Activated CD8-positive, alpha-beta T cell treated with anti-CD3 and anti-CD28 coated beads, Interleukin-2, amount 10 ng/mL, durations not matched to agents 7 days and 5 days (primary cell): ENCODE data around the gene NRN1L. TPM values are rescaled to one million over a fixed set of nuclear protein-coding genes. Genes with fewer than 3 reads are reported as not detected.

Experiments used
- ATAC-seq: fragments of 150-1000 bp; cut with Tn5 transposase; one replicate; pipeline ENCODE4 v1.10.0; 2021; ENCODE audit warnings: moderate library complexity
- CTCF ChIA-PET: fragments of 350-600 bp; sonication (Branson Sonifier 250); formaldehyde crosslinking; loops from one replicate; lab custom pipeline; 2021; ENCODE audit warnings: antibody characterized with exemption; lab: Charles Lee
- POLR2A ChIA-PET: fragments of 350-600 bp; sonication (Branson Sonifier 250); formaldehyde crosslinking; loops from one replicate; lab custom pipeline; 2021; ENCODE audit warnings: antibody characterized with exemption; lab: Charles Lee
- DNase-seq: peaks from one replicate; pipeline ENCODE4 v3.0.0-alpha.2; 2020
- H3K27ac Mint-ChIP-seq: one replicate; pipeline ENCODE4 v1.8.0; 2021; ENCODE audit warnings: mild to moderate bottlenecking, mixed read lengths
- H3K27me3 Mint-ChIP-seq: one replicate; pipeline ENCODE4 v1.8.0; 2021; ENCODE audit warnings: low read depth, mixed read lengths
- H3K36me3 Mint-ChIP-seq: one replicate; pipeline ENCODE4 v1.8.0; 2021; ENCODE audit warnings: low read depth, mixed read lengths
- H3K4me1 Mint-ChIP-seq: one replicate; pipeline ENCODE4 v1.8.0; 2021; ENCODE audit warnings: low read depth, mixed read lengths
- H3K4me3 Mint-ChIP-seq: one replicate; pipeline ENCODE4 v1.8.0; 2021; ENCODE audit warnings: mild to moderate bottlenecking, mixed read lengths
- H3K9me3 Mint-ChIP-seq: one replicate; pipeline ENCODE4 v1.8.0; 2022; ENCODE audit warnings: mixed read lengths; ENCODE audit not compliant: insufficient read depth
- total RNA-seq, 2 experiments: library from RNA; stranded (reverse); gene quantifications; one replicate each; pipeline ENCODE4 v1.2.3, GENCODE V29; 2021

The NRN1L gene
- total RNA-seq, 2 experiments from 2014 or later = 1.2 to 1.4 TPM

GRCh38 chr16:67930191-67930590, 45.5 kb downstream of the NRN1L start:
- no peak for DNase-seq
- Mint-ChIP-seq H3K27me3 (no peaks in the 10 kb centered on the region), H3K36me3 (peaks cover 36% of the 10 kb centered on the region), H3K4me1 (peaks cover 17% of the 10 kb centered on the region), H3K4me3 (no peak overlapping the region), H3K27ac (peak overlapping the region; percentile 55), H3K9me3 (no peaks in the 10 kb centered on the region)
- ChIA-PET POLR2A (interaction anchor here (1.7 kb wide), 1 partner anchor 9 kb away, joined by 5 read pairs; no protein-coding TSS in a partner anchor), CTCF (interaction anchor here (1.4 to 2.8 kb wide), 2 partner anchors 47 to 409 kb away, joined by 3 to 16 read pairs; partner anchors contain the start of gene NRN1L)
- ATAC-seq = no peak

GRCh38 chr16:67930678-67931211, 46.1 kb downstream of the NRN1L start:
- H3K27me3 Mint-ChIP-seq = no peaks in the 10 kb centered on the region
- POLR2A ChIA-PET = interaction anchor here (0.8 to 1.7 kb wide), 5 partner anchors 8 to 151 kb away, joined by 3 to 7 read pairs (median 3); no protein-coding TSS in a partner anchor

GRCh38 chr16:67931712-67932461, 47.2 kb downstream of the NRN1L start, which contains the start of gene CTRL:
CTRL (minus strand) TSS chr16:67931862; CDS start chr16:67931852, 10 bp downstream.
- H3K27me3 Mint-ChIP-seq = no peaks in the 10 kb centered on the region
- POLR2A ChIA-PET = interaction anchor here (0.6 to 1.2 kb wide), 4 partner anchors 10 to 50 kb away, joined by 3 to 7 read pairs (median 4); no protein-coding TSS in a partner anchor
- CTCF ChIA-PET = interaction anchor here (1.3 to 2.9 kb wide), 4 partner anchors 9 to 411 kb away, joined by 3 to 12 read pairs (median 4); no protein-coding TSS in a partner anchor
- peak within 1 kb of the TSS; percentile 69 for H3K27ac Mint-ChIP-seq
- ATAC-seq (no peak), DNase-seq (no peak)
- H3K36me3 Mint-ChIP-seq = peaks cover 49% of the 10 kb centered on the region
- H3K4me1 Mint-ChIP-seq = peaks cover 21% of the 10 kb centered on the region
- no peaks in the 10 kb centered on the region for H3K9me3 Mint-ChIP-seq
- no peak within 1 kb of the TSS for H3K4me3 Mint-ChIP-seq

More at GRCh38 chr16:67930678-67931211, 46.1 kb downstream of the NRN1L start:
- Mint-ChIP-seq H3K9me3 (no peaks in the 10 kb centered on the region), H3K4me3 (no peak overlapping the region), H3K4me1 (peaks cover 20% of the 10 kb centered on the region), H3K27ac (no peak overlapping the region), H3K36me3 (peaks cover 42% of the 10 kb centered on the region)
- DNase-seq (no peak), ATAC-seq (no peak)
- CTCF ChIA-PET = interaction anchor here (1.3 to 2.9 kb wide), 4 partner anchors 10 to 410 kb away, joined by 3 to 12 read pairs (median 4); no protein-coding TSS in a partner anchor

GRCh38 chr16:67932462-67932840, 47.8 kb downstream of the NRN1L start:
- ChIA-PET CTCF (interaction anchor here (1.1 to 2.9 kb wide), 2 partner anchors 49 to 214 kb away, joined by 3 to 12 read pairs; no protein-coding TSS in a partner anchor), POLR2A (interaction anchor here (0.6 kb wide), 1 partner anchor 21 kb away, joined by 4 read pairs; no protein-coding TSS in a partner anchor)
- peaks cover 52% of the 10 kb centered on the region for H3K36me3 Mint-ChIP-seq
- peaks cover 27% of the 10 kb centered on the region for H3K4me1 Mint-ChIP-seq
- no peak overlapping the region for H3K4me3 Mint-ChIP-seq
- H3K9me3 Mint-ChIP-seq = no peaks in the 10 kb centered on the region
- H3K27ac Mint-ChIP-seq = peak overlapping the region; percentile 55
- DNase-seq (no peak), ATAC-seq (no peak)
- H3K27me3 Mint-ChIP-seq = no peaks in the 10 kb centered on the region

DNA sequence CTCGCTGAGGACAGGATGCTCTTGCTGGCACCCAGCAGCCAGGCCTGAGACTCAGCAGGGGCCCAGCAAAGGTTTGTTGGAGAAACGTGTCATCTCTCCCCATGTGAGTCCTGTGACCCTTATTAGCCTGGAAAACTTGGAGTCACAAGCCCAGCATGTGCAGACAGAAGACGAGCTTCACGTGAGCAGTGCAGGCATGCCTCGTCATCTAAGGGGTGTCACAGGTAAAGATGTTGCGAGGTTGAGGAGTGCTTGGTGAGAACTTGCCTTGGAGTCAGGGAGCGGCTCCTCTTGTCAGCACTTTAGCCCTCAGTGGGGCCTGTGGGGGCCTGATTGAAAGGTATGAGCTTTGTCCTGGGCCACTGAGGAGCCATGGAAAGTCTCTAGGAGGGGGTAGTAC, 49.1 kb downstream of the NRN1L start:
- peaks cover 27% of the 10 kb centered on the region for H3K4me1 Mint-ChIP-seq
- H3K36me3 Mint-ChIP-seq = peaks cover 52% of the 10 kb centered on the region
- no peak overlapping the region for H3K4me3 Mint-ChIP-seq
- DNase-seq (no peak), ATAC-seq (no peak)
- H3K27me3 Mint-ChIP-seq = no peaks in the 10 kb centered on the region
- CTCF ChIA-PET = interaction anchor here (1.0 to 4.0 kb wide), 3 partner anchors 107 to 129 kb away, joined by 3 to 25 read pairs (median 24); no protein-coding TSS in a partner anchor
- POLR2A ChIA-PET = interaction anchor here (0.7 to 3.8 kb wide), 6 partner anchors 18 to 88 kb away, joined by 3 to 25 read pairs (median 4); partner anchors contain the start of gene PSKH1
- H3K27ac Mint-ChIP-seq = no peak overlapping the region
- H3K9me3 Mint-ChIP-seq = no peaks in the 10 kb centered on the region

DNA sequence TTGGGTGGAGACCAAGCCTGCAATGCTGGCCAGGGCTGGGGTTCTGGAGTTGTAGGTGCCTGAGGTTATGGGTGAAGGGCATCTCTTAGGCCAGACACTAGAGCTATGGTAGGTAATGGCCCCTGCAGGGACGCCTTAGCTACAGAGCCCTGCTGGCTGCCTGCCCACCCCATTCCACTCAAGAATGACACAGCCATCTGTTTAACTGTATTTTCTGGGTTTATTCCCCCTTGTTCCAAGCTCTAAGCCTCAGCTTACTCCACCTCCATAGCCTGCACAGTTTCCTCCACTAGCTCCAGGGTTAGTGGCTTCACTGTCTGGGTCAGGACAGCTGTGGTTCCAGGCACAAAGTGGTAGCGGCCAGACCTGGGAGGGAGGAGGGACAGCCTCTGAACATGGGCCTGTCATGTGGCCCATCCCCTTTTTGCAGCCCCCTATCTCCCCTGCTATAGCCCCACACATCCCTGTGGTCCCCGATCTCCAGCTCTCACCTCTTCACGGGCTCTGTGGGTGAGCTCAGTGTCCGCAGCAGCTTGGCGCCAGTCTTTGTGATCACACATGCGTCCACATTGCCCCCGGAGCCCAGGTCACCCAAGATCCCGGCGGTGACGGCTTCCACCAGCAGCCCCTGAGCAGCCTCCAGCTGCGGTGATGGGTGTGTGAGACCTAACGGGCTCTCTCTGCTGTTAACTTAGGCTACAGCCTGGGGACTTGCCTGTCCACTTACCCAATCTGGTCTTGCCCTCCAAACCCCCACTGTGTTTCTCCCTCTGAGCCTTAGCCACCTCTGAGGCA, 49.8 kb downstream of the NRN1L start:
- peaks cover 55% of the 10 kb centered on the region for H3K36me3 Mint-ChIP-seq

GRCh38 chr16:67935101-67935401, 50.4 kb downstream of the NRN1L start:
- CTCF ChIA-PET = interaction anchor here (0.6 to 4.0 kb wide), 15 partner anchors 16 to 329 kb away, joined by 3 to 25 read pairs (median 4); partner anchors contain the start of genes NFATC3 and SLC7A6

More for the DNA sequence above, 49.8 kb downstream of the NRN1L start:
- Mint-ChIP-seq H3K9me3 (no peaks in the 10 kb centered on the region), H3K4me1 (peaks cover 33% of the 10 kb centered on the region), H3K27me3 (no peaks in the 10 kb centered on the region), H3K4me3 (peak overlapping the region; percentile 100), H3K27ac (peak overlapping the region; percentile 99)
- DNase-seq = no peak
- CTCF ChIA-PET = interaction anchor here (1.0 to 4.0 kb wide), 7 partner anchors 51 to 261 kb away, joined by 3 to 25 read pairs (median 4); no protein-coding TSS in a partner anchor
- POLR2A ChIA-PET = interaction anchor here (0.7 to 3.8 kb wide), 15 partner anchors 10 to 373 kb away, joined by 3 to 25 read pairs (median 6); partner anchors contain the start of genes CTCF, LCAT, NFATC3 and PSKH1
- no peak for ATAC-seq

DNA sequence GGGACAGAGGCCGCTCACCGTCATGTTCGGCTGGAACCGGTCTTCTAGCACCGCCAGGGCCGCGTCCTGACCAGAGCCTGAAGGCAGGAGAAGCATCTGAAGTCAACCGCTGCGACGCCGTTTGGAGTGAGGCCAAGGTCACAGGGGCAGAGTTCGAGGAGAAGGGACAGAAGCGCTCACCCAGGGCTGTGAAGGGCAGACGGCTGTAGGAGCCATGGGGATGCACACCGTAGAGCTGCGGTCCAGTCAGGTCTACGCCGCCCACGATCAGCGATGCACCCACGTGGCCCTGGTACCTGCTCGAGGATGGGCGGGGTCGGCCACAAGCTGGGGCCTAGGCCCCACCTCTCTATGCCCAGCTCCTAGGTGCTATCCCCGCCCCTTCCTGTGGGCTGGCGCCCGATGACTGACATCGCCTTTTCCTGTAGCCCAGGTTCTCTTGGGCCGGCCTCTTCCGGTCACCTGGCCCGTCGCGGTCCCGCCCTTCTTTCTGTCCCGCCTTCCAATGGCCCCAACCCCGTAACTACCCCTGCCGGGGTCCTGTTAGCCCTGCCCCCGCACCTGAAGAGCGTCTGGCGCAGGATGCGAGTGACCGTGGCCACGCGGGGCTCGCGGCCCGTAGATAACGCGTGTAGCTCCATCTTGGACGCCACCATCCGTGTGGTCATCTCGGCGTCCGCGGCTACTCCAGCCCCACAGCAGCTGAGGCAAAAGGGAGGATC, 50.9 kb downstream of the NRN1L start:
- CTCF ChIA-PET = interaction anchor here (0.6 to 4.0 kb wide), 20 partner anchors 16 to 328 kb away, joined by 3 to 25 read pairs (median 4); partner anchors contain the start of genes CARMIL2, NFATC3, NRN1L and SLC7A6
- H3K4me1 Mint-ChIP-seq = peaks cover 44% of the 10 kb centered on the region

More at GRCh38 chr16:67935101-67935401, 50.4 kb downstream of the NRN1L start:
- Mint-ChIP-seq H3K27me3 (no peaks in the 10 kb centered on the region), H3K9me3 (no peaks in the 10 kb centered on the region), H3K36me3 (peaks cover 56% of the 10 kb centered on the region), H3K27ac (peak overlapping the region; percentile 99), H3K4me1 (peaks cover 39% of the 10 kb centered on the region), H3K4me3 (peak overlapping the region; percentile 100)
- DNase-seq (no peak), ATAC-seq (no peak)
- POLR2A ChIA-PET = interaction anchor here (0.7 to 3.8 kb wide), 25 partner anchors 10 to 373 kb away, joined by 3 to 25 read pairs (median 8); partner anchors contain the start of genes CTCF, DDX28, DPEP2 and DUS2

More for the DNA sequence above, 50.9 kb downstream of the NRN1L start:
- DNase-seq = peak; percentile 98
- ATAC-seq = peak; percentile 85
- Mint-ChIP-seq H3K4me3 (peak overlapping the region; percentile 100), H3K27me3 (no peaks in the 10 kb centered on the region), H3K9me3 (no peaks in the 10 kb centered on the region), H3K27ac (peak overlapping the region; percentile 99), H3K36me3 (peaks cover 58% of the 10 kb centered on the region)
- POLR2A ChIA-PET = interaction anchor here (0.6 to 3.8 kb wide), 33 partner anchors 10 to 388 kb away, joined by 3 to 25 read pairs (median 6); partner anchors contain the start of genes CTCF, DDX28, DPEP2 and DUS2
